Activated naive CD8-positive, alpha-beta T cell treated with anti-CD3 and anti-CD28 coated beads, Interleukin-2, amount 50 U/mL, for 16 hours (primary cell): ENCODE results near the gene ABCB11.
"Not testable (repeated sequence)": the region's sequence is repeated elsewhere in the genome, so short reads cannot be mapped to it uniquely, and the experiment has no call there.

ENCODE experiments used
- DNase-seq: peaks from one replicate; pipeline ENCODE4 v3.0.0-alpha.2; 2020; ENCODE audit warnings: low read depth, low spot score

Gene ABCB11

GRCh38 chr2:169042856-169043255 is 11.7 kb upstream of the ABCB11 start:
- DNase-seq = no peak

DNA sequence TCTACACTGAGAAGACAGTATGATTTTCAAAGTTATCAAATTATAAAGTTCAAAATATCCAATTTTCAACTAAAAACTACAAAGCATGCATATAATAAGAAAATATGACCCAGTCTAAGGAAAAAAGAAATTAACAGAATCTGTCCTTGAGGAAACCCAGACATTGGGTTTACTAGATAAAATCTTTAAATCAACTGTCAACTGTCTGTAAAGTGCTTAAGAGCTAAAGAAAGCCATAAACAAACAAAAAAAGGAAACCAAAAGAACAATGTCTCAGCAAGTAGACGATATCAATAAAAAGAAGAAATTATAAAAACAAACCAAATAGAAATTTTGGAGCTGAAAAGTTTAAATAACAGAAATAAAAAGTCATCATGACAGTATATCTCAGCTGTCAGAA is 10.5 kb upstream of the ABCB11 start:
- DNase-seq = no peak

GRCh38 chr2:169039702-169040101 is 8.6 kb upstream of the ABCB11 start:
- DNase-seq = no peak

DNA sequence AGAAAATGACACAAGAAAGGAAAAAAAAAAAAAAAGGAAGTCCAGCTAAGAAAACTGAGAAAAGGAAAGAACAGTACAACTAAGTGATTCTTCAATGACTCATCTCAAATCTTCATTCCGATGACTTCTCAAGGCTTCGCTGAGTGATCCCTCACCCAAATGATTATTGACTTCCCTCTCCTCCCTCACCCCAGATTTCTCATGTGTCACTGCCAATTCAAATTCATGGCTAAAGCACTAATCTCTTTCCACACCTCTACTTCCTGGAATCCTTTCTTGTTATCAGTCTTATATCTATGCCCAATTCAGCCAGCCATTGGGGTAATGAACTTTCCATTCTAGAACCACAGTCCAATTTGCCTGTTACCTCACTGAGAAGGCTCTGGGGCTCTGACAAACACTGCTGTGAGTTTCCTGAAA is 7.2 kb upstream of the ABCB11 start:
- no peak for DNase-seq

DNA sequence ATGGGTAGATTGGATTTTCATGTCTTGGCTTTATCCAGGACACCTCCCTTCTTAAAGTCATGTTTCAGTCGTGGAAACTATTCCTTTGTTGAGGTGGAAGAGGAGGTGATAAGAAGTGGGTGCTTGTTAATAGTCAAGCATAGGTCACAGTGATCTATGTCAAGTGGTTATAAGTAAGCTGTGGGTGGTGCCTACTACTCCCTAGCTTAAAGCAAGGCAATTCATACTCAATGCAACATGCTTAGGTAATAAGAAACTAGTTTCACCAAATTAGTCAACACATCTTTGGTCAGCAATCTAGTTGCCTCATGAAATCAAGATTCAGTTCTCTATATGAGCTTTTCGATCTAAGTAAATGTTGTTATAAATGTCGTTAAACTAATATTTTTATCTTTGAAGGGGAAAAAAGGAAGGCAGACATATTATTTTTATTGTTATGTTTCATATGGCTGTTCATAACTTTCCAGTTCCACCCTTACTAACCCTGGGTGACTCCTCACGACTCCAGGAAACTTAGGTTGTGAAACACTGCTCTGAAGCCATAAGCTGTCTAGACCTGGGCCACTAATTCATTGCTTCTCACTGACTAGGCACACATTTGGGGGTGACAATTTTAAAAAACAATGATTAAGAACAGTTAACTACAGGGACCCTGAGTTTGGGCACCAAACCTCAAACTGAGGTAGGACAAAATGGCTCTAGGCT is 5.8 kb upstream of the ABCB11 start:
- DNase-seq = no peak

GRCh38 chr2:169035887-169036286 is 4.8 kb upstream of the ABCB11 start:
- DNase-seq = no peak

DNA sequence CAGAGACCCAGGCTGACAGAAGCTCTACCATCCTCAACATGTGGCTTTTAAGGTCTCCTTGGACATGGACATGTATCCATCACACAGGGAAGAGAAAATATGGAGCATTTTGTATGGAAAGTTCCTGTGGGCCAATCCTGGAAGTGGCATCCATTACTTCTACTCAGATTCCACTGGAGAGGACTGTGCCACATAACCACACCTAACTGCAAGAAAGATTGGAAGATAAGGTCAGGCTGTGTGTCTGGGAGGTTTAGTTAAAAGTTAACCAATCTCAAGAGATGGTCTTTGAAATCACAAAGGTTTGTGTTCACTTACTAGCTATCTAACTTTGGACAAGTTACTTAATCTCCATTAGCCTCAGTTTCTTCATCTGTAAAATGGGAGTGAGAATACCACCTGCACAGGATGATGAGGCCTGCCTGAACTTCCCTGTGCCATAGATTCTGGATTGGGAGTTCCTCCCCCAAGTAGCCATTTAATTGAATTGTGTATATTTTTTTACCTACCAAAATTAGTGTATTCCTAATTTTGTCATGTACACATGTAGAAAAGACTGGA is 3.9 kb upstream of the ABCB11 start:
- DNase-seq = no peak

DNA sequence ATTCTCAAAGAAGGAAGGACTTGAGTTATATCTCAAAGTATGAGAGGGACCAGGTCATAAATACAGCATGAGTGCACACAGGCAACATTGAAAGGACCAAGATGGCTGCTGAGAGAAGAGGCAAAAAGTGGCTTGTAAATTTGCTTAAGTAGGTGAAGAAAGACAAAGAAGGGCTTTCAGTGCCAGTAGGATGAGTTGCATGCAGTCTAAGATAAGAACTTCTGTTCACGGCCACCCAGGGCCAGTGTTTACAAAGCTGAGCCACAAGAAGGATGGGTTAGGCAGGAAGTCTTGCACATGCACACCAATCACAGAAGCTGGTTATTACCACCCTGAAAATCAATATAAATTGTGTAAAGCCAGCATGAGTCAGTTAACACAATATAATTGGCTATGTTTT is 3.1 kb upstream of the ABCB11 start:
- no peak for DNase-seq

- DNase-seq = no peak
Observed at GRCh38 chr2:169029341-169029740, 1.8 kb downstream of the ABCB11 start.

GRCh38 chr2:169027234-169027633 is 3.9 kb downstream of the ABCB11 start:
- DNase-seq = no peak

- no peak for DNase-seq
Observed at GRCh38 chr2:169026056-169026455, 5.1 kb downstream of the ABCB11 start.

GRCh38 chr2:169023161-169023560 is 8.0 kb downstream of the ABCB11 start:
- DNase-seq = no peak

DNA sequence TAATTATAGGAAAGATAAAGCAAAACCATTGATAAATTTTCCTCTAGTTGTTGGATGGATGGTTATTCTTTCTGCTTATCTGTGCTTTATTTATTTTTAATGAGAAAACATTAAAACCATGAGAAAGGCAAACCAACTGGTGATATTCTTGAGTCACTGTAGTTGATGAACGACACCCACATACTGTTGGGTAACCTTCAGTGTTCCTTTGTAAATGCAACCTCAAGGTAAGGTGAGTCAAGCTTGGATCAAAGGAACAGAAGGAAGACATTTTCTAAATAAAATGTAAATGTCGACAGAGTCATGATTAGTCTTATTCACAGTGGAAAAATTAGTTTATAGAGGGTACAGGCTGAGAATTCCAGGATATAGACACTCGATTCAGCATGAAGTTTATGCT is 12.7 kb downstream of the ABCB11 start:
- no peak for DNase-seq

DNA sequence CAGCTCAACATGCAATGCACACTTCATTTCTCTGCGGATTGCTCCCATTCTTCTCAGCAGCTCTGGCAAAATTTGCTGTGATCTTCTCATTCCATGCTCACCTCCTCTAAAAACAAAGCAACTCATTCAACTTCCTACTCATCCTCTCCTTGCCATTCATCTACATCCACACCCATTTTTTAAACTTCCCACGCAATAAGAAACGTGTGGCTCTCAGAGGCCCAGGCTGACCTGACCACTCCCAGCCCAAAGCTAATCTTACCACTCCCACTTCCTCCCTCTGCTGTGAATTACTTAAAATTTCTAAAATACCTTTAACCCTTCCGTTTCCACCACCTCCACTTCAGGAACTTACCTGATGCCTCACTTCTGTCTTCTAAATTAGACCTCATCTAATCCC is 15.2 kb downstream of the ABCB11 start:
- DNase-seq = no peak

GRCh38 chr2:169014780-169015179 is 16.3 kb downstream of the ABCB11 start:
- DNase-seq = no peak

DNA sequence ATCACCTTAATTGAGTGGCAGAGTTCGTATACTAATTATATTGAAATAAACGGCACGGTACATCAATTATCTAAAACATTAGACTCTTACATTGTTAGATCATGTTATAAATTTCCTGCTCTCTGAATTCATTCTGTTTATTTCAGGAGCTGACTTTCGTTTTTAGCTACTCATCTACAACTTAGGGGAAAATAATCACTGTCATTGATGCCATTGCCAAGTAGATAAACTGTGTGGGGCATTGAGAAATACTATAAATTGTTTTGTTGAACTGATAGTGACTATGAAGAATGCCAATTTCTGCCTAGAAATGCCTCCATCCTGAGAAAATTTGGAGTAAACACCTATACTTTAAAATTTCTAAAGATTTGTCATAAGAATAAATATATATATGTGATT is 17.5 kb downstream of the ABCB11 start:
- DNase-seq = no peak

- no peak for DNase-seq
Observed at GRCh38 chr2:169012812-169013627, 18.1 kb downstream of the ABCB11 start.

GRCh38 chr2:169012191-169012792 is 18.8 kb downstream of the ABCB11 start:
- DNase-seq = not testable (repeated sequence)

DNA sequence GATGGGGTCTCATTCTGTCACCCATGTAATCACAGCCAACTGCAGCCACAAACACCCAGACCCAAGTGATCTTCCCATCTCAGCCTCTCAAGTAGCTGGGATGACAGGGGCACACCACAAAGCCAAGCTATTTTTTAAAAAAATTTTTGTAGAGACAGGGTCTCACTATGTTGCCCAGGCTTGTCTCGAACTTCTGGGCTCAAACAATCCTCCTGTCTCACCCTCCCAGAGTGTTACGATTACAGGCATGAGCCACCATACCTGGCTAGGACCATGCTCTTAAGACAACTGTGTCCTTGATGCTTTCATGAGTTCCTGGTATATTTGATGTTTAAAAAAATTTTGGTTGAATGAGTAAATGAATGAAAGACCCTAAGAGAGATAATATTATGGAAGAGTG is 19.4 kb downstream of the ABCB11 start:
- DNase-seq = no peak

- no peak for DNase-seq
Observed at GRCh38 chr2:169010633-169011460, 20.3 kb downstream of the ABCB11 start.

DNA sequence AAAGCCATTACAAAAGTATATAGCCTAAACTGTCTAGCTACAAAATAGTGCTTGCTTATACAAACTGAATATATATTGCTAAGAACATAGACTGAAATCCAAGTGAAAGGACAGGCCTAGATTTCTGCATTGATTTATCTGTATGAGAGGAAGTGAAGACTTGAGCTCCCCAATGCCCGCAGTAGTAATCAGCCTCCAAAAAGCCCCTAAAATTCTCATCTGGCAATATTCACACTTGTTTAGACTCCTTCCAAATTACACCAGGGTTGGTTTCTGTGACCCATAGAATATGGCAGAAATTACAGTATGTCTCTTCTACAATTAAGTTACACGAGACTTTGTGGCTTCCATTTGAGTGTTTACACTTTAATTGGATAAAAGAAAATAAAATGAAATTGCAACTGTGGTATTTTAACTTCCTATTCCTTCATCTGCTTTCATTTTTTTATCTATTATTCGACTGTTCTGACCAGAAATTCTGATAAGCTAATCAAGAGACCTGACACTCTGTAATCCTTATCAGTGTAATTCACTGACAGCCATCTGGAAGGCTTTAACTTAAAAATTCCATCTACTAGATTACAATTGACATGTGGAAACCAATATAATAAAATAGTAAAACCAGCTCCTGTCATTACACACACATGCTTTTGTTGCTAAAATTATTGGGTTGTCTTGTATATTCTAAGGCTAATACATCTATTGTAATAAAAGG is 21.1 kb downstream of the ABCB11 start:
- no peak for DNase-seq
